SK-N-DZ (cell line): ENCODE data around the gene IL3.
"Not testable (repeated sequence)": the region's sequence is repeated elsewhere in the genome, so short reads cannot be mapped to it uniquely, and the experiment has no call there.

ENCODE experiments used
- DNase-seq: peaks from one replicate; pipeline ENCODE4 v3.0.0-alpha.2; 2015; ENCODE audit warnings: low spot score

The IL3 gene

DNA sequence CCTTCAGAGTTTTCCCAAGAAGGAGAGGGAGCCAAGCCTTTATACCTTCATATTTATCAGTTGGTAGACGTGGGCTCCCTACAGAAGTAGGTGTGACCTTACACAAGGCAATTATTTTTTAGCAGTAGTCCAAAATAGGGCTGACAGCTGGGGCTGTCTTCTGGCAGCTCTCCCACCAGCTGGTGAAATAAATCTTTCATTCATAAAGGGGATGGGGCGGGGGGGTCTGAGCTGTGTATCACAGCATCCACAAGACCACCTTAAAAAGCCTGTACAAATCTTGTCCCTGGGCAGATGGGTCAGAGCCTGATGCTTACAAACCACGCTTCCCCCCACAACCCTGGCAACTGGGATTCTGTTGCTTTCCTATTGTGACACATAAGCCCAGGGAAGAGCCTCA lies 32.8 kb downstream of the IL3 start:
- DNase-seq = no peak

DNA sequence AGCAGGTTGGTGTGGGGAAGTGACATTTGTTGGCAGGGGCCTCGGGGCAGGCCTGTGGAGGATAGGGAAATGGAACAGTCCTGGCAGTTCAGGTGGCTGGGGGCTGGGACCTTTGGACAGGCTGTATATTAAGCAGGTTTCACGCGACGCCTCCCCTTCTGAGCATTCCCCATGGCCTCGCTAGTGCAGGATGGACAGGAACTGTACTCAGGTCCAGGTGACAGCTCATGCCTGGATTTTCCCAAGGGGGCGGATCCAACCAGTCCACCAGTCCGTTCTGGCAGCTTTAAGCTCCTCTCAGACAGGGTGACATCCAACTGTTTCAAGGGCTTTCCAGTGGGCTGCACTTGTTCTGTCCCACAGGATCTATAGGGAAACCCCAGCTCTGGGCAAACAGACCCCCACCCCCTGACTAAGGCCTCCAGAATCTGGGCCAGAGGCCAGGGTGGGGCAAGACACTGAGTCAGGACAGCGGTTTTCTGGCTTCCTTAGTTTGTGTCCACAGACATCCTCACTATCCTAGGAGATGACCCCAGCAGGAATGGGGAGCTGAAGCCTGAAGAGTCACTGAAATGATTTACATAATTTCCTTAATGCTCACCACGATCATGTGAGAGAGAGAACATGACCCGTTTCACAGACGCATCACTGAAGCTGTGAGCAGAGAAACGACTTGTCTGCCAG lies 34.1 kb downstream of the IL3 start:
- no peak for DNase-seq

DNA sequence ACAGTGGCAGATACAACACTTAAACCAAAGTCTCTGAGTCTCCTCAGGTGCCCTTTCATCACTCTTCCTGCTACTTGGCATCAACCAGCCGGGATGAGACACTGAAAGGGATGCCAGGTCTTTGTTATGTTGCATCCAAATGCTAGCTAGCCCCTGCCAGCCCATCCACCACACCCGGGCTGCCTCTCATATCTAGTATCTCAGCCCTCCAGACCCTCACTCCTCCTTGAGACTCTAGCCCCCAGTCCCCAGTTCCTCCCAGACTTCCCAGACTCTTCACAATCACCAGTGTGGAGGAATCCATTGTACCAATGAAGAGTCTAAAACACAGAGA lies 34.6 kb downstream of the IL3 start:
- no peak for DNase-seq

DNA sequence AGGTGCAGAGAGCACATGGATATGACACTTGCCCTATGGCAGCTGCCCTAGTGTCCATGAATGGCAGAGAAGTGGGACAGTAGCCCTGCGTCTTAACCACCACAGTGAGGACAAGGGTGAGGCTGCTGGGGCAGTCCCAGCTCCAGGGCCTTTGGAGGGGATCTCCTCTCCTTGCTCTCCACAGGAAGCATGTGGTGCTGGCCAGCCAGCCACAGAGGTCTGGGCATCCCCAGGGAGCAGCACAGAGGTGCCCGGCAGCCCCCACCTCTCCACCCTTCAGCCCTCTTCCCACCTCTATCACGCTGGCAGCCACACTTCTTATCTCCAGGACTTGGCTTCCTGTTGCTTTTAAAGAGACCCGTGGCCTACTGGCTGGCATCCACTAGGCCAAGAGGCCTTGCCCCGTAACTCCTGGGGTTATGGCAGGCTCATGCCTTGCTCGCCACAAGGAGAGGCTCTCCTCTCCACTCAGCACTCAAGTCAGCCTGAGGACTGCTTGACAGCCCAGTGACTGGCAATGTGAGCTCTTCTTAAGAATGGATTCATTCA lies 35.0 kb downstream of the IL3 start:
- DNase-seq = no peak

DNA sequence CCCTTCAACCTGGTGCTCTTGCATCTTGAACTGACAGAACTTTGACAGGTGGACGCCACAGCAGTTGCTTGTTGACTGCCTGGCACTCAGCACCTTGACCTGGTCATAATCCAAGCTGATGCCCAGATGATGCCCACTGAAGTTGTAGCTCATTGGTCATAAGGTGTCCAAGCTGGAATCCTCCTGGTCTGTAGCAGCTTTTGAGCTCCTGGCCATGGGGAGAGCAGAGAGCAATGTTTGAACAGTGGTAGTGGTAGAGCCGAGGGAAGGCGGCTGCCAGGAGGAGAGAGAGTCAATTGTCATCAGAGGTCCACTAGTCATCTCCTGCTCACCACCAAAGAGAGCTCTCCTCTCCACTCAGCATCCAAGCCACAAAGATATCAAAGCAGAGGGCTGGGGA lies 36.4 kb downstream of the IL3 start:
- no peak for DNase-seq

DNA sequence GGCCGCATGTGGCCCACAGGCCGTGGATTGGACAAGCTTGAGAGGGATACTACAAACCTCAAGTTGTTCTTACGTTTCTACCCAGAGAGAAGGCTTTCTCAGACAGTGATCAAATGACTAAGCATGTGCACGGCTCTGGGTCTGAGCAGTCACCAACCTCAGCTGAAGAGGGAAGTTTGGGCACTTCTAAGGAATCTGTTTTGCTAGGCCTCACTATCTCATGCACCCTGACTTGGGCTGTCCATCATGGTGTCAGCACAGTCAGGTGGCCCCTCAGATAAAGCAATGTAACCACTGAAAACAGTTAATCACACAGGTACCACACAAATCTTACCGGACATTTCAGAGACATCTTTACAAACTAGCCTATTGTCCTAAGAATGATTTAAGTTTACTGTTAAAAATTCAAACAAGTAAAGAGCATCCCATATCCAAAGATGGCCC lies 37.7 kb downstream of the IL3 start:
- no peak for DNase-seq

DNA sequence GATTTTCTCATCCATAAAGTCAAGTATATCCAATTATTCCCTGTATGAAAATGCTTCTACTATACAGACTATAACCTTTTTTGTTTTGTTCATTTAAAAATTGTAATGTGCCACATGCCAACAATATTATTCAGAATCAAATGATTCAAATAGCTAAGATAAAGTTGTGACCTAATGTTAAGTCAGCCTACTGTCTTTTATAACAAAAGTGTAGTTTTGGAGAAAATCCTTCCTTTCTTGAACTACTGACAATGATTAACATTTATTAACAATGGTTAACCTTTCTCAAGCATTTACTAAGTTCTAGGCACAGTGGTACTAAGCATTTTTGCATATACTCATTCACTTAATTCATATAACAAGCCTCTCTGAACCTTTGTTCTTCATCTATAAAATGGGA lies 38.2 kb downstream of the IL3 start:
- DNase-seq = no peak

DNA sequence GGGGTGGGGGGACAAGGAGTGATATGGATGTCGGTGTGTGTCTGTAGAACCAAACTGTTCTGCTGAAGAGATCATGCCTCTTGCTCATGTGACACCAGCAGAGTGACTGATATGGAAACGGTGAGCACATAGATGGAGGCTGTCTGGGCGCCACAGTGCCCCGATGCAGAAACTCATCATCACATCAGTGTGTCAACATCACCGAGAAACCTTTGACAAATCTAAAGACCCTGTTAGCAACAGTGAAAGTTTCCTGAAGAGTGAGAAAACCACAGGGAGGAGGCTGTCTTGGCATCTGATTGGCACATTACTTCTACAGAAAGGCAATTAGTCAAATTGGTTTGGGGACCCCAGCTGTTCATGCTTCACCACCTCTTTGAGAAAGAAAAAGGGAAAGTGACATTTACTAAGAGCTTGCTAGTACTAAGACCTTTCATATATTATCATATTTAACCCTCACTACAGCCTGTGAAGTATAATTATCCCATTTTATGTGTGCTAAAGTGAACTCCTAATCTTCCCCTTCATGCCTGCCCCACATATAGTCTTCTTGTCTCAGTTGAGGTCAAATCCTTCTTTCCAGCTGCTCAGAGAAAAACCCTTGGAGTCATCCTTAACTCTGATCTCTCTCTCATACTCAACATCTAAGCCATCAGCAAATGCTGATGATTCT lies 38.8 kb downstream of the IL3 start:
- no peak for DNase-seq

DNA sequence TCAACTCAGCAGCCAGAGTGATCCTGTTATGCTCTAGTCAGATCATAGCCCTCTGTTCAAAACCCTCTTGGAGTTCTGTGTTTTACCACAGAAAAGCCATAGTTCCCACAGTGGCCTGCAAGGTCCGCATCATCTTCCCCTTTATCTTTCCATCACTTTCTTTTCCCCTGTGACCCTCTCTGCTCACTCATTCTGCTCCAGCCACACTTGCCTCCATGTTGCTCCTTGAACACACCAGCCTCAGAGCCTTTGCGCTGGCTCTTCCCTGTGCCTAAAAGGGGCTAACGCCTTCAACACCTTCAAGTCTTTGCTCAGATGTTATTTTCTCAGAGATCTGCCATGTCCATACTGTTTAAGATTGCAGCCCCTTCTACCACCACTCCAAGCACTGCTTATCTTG lies 39.5 kb downstream of the IL3 start:
- DNase-seq = no peak

DNA sequence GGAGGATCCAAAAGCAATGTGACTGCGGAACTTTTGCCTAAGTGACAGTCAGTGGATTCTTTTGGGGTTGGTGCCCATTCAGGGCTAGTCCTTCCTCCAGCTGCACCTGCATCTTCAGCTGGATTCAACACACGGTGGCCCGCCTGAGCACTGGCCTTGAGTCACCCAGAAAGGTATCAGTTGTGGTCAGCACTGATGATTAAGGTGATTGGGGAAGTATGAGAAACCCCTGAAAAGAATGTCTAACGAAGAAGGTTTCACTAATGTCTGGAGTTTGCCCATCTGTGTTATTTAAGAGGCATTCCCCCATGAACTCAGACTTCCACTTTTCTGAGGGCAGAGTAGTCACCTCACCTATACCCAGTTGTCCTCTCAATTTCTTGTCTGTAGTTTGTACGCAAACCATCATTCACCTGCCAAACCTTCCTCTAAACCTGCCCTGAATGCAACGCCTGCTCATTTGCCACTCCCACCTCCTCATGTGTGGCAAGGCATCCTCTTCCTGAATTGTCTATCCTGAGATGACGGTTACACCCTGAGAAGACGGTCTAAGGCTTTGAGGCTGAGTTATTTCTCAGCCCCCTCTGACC lies 40.3 kb downstream of the IL3 start:
- DNase-seq = no peak

DNA sequence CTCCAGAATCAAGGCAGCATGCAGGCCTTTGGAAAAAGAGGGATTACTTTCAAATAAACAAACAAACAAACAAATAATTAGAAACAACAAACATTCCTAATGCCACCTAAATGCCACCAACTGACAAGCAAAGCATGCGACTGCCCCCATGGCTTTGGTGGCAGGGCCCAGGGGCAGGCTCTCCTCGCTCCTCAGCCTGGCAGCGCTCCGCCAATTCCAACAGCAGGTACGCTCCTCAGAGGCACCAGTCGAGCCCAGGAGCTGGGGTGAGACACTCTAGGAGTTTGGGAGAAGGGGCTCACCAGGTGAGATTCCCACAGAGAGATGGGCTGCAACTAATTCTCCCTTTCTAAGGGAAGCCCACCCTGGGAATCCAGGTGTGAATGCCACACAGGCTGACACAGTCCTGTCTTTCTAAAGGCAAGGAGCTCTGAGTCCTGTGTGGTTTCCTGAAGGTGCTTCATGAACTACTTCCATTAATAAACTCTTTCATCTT lies 41.0 kb downstream of the IL3 start:
- no peak for DNase-seq

DNA sequence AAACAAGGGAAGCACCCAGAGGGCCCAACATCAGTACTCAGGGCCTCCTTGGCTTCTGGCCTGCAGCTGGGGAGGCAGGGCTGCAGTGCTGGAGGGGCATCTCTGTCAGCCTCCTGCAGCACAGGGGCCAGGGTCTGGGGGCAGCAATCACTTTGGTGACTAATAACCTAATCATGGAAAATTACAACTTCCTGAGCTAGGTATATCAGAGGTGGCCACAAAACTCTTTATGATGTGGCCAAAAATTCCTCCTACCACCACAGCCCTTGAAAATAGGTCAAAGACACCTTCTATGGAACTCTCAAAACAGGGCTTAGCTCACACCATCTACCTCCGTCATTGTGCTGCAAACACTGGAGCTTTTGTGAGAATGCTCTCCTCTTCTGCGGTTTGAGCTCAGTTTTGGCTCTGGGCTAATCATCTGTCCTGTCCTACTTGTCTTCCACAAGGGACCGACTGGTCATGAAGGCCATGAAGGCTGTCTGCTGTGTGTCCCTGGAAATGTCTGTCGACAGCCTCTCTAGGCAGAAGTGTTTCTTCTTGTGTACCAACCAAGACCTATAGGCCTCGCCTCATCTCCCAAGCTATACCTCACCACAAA lies 41.7 kb downstream of the IL3 start:
- DNase-seq = no peak

DNA sequence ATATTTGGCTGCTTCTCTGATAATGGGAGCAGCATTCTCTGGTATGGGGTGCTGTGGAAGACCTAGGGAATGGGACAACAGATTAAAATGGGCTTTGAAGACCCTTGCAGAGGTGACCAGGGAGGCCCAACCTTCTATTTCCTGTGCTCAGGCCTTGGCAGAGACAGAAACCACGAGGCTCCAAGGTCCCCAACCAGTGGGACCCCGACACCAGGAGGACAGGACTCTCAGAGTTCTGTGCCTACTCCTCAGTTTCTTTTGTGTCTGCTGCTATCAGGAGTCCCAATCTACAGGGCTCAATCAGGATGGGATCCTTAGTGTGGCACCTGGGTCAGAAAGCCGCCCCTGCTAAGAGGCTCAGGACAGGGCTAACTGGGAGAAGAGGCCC lies 42.5 kb downstream of the IL3 start:
- DNase-seq = no peak

DNA sequence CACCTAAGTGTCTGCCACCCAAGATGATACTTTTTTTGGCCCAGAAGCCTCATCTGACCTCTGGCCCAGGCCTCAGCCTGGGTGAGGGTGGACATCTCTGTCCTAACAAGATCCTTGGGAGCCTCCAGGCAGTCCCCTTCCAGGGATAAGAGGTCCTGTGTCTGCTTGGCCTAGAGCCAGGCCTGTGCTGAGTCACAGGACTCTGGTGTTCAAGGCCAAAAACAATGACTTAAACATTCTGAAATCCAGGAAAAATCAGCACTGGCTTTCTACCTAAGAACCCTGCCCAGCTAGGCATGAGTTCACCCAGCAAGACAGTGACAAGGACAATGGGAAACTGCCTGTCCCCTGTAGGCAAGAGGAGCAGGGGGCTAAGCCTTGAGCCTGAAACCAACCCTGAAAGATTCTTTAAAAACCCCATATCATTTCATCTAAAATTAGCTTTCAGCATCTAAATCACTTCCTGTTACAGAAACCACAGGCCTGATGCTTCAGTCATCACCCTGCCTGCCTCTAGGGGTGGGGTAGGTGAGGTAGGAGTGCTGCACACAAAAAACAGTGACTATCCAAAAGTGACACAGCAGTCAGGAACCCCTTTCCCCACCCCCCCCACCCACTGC lies 43.0 kb downstream of the IL3 start:
- DNase-seq = no peak

DNA sequence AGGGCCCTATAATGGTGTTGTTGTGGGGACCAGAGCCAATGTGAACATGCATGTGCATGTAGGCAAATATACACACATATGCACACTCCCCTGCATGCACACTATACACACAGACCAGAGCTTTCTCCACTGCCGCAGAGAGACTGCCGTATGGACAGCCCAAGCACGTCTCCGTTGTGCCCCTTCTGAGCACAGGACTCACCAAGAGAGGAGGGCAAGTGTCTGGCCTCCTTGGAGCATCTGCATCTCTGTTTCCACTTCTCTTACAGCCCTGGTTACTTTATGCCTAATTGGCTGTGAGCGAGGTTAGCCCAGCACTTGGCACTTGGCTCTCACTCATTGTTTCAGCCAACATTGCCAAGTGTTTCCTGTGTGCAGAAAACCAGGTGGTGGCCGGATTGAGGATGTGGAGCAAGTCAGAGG lies 43.5 kb downstream of the IL3 start:
- DNase-seq = no peak

DNA sequence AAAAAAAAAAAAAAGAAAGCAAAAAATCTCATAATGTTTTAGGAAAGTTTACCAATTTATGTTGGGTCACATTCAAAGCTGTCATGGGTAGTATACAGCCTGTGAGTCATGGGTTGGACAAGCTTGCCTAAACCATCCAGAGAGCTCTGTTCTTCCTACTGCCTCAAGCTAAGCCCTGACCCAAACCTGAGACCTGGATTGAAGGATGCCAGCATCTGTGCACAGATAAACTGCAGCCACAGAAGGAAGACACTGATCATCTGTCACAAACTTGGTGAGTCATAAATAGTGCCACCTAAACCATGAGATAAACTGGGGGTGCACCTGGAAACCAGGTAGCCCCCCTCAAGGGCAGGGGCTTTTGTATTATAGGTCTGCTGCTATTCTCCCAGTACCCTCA lies 44.1 kb downstream of the IL3 start:
- no peak for DNase-seq

DNA sequence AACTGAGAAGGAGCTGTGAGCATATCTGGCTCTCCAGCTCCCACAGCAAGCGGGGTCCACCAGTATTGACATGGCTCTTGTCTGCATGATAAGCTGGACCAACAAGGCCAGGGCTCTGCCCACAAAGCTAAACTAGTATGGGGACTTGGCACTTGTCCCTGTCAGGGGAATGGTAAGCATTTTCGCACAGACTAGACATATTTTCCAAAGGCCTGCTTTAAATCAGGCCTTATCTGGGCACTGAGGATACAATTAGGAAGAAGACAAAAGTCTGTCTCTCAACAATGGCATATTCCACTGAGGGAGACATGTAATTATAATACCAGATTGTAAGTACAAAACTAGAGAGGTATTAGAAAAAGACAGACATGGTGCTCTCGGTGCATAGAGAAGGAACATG lies 45.2 kb downstream of the IL3 start:
- DNase-seq = no peak

DNA sequence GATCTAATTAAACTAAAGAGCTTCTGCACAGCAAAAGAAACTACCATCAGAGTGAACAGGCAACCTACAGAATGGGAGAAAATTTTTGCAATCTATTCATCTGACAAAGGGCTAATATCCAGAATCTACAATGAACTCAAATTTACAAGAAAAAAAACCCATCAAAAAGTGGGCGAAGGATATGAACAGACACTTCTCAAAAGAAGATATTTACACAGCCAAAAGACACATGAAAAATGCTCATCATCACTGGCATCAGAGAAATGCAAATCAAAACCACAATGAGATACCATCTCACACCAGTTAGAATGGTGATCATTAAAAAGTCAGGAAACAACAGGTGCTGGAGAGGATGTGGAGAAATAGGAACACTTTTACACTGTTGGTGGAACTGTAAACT lies 48.0 kb downstream of the IL3 start:
- not testable (repeated sequence) for DNase-seq

DNA sequence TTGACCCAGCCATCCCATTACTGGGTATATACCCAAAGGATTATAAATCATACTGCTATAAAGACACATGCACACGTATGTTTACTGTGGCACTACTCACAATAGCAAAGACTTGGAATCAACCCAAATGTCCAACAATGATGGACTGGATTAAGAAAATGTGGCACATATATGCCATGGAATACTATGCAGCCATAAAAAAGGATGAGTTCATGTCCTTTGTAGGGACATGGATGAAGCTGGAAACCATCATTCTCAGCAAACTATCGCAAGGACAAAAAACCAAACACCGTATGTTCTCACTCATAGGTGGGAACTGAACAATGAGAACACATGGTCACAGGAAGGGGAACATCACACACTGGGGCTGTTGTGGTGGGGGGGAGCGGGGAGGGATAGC lies 48.5 kb downstream of the IL3 start:
- DNase-seq = not testable (repeated sequence)

DNA sequence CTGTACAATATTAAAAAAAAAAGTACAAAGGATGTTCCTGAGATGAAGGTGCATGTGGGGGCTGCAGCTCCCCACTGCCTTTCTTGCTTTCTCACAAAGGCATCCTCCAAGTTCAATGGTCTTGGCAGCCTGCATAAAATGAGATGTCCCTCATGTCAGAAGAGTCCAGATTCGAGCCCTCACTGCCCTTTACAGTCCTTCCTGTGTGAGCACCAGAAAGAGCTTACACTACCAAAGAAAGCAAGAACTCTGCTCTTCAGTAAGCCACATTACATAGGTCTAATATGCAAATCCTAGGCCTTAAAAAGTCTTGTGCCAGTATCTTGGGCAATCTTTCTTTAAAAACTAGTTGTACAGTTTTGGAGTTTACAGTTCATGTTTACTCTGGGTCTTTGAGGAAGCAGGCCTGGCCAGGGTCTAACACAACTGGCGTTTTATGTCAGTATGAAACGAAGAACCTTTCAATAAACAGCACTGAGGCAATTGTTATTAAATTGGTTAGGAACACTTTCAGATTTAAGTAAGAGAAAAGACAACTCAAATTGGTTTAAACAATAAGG lies 49.1 kb downstream of the IL3 start:
- DNase-seq = no peak

DNA sequence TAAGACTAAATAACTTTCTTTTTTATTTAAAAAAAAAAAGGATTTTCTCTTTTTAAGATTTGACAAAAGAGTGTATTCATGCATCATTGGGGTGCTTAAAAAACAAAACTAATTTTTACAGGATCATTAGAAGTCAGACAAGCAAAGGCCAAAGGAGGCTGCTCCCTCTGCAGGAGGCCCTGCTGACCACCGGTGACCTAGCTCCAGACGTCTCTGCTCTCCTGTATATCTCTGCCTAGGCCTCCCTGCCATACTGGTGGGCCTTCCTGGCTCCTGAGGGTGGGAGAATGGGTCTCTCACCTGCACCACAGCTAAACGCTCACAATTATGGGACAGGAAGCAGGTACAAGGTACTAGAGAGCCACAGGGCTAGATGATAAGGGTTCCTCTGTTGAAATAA lies 49.7 kb downstream of the IL3 start:
- DNase-seq = no peak

DNA sequence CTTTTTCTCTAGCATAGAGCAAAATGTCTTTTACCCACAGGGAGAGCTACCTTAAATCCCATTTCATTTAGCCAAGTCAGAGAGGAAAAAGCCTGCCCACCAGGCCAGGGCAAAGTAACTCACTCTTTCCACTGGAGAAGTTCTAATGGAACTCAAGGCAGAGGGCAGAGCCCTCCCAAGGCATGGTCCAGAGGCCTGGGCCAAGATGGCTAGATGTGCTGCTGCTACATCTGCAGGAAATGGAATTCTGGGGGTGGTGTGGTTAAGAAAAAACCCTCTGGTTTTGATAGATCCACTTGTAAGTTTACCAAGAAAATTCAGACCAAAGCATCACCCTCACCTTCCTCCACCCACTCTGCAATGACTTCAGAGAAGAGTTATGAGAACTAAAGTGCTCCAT lies 50.5 kb downstream of the IL3 start:
- DNase-seq = no peak
